HG03469 (cell line): Measurements from ENCODE around the gene PPM1J.
"Not testable (repeated sequence)": the region's sequence is repeated elsewhere in the genome, so short reads cannot be mapped to it uniquely, and the experiment has no call there.

Experiments
- ATAC-seq: cut with Tn5 transposase; IDR thresholded peaks from one replicate; pipeline ENCODE4 v1.9.1; 2021; ENCODE audit warnings: mild to moderate bottlenecking, moderate library complexity, moderate number of reproducible peaks; ENCODE audit not compliant: unreplicated experiment

Gene PPM1J

DNA sequence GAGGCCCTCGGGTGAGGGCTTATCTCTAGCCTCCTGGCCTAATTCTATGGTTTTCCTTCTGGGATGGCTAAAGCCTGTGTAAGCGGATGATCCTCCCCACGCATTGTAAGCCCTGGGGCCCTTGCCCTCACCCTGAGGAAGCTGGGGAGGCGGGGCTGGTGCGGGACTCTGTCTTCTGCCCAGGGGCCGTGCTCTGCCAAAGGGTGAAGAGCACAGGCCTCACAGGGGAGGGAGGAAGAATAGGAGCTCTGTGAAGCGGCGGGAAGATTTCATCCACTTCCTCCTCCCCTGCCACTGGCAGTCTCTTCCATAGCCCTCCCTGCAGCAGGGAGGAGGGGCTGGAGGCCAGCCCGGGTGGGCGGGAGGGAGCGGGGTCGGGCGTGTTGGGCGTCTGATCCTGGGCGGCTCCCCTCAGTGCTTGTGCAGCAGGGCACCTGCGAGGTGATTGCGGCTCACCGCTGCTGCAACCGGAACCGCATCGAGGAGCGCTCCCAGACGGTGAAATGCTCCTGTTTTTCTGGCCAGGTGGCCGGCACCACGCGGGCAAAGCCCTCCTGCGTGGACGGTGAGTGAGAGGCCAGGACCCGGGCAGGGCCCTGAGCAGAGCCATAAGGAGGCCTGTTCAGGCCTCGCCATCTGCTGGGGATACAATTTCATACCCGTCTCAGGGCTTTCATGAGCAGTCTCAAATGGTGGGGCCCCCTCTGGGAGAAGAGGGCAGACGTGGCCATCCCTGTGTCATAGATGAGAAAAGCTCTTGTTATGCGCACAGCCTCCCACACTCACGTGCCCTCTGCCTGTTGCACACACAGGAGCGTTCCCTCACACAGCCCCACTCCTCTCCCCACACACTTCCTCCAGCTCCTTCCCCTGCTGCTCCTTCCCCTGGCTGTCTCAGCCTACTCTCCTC lies 7.7 kb upstream of the PPM1J start:
- no peak for ATAC-seq

DNA sequence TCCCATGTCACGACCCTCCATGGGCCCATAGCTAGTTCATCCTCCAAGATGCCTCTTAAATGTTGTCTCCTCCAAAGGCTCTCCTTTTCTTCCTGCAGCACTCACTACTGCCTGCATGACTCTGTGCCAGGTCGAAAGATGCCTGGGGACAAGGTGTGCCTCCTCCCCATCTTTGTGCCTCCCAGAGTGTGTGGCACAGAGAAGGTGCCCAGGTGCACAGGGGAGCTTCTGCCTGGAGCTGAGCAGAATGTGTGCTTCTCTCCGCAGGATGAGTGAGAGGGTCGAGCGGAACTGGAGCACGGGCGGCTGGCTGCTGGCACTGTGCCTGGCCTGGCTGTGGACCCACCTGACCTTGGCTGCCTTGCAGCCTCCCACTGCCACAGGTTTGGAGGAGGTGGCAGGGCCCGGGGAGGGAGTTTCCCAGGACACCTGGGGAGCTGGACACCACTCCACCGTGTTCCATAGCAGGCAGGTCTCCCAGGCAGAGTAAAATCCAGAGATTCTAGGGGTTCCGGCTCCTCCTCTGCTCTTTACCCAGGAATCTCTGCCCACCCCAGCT lies 6.9 kb upstream of the PPM1J start:
- ATAC-seq = no peak

DNA sequence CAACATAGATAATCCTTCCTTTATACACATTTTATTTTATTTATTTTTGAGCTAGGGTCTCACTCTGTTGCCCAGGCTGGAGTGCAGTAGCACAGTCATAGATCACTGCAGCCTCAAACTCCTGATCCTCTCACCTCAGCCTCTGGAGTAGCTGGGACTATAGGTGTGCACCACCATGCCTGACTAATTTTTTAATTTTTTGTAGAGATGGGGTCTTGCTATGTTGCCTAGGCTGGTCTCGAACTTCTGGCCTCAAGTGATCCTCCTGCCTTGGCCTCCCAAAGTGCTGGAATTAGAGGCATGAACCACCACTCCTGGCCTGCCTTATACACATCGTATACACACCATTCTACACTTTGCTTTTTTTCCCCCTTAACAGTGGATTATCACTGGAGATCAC lies 6.2 kb upstream of the PPM1J start:
- not testable (repeated sequence) for ATAC-seq

DNA sequence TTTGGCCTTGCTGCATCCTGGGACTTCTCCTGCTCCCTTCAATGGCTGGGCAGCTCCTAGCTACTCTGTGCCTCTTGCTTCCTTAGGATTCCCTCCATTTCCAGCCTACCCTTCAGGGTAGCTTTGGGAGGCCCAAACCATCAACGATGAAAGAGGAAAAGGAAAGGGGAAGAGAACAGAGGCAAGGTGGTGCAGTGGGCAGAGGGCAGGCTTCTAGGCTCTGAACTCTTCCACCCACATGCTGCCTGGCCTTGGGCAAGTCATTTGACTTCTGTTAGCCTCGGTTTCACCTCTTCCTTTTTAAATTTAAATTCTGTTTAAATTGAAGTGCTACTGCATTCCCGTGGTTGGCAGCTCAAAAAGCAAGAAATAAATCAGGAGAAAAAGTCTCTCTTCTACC lies 5.7 kb upstream of the PPM1J start:
- ATAC-seq = no peak

DNA sequence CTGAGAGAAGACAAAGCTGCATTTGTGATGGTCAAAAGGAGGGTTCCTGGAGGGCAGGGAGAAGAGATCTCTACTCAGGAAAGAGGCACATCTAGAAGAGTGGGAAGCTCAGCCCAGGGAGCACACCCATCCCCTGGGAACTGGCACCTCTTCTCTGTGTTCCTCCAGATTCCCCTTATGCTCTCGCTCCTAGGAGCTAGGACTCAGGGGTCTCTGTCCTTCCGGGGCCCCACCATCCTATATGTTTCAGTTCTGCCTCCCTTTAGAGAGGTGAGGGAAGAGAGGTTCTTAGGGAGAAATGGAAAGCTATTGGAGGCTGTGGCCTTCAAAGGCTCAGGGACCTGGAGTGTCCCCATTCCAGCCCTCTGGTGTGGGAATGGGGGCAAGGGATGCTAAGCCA lies 4.6 kb upstream of the PPM1J start:
- ATAC-seq = no peak

DNA sequence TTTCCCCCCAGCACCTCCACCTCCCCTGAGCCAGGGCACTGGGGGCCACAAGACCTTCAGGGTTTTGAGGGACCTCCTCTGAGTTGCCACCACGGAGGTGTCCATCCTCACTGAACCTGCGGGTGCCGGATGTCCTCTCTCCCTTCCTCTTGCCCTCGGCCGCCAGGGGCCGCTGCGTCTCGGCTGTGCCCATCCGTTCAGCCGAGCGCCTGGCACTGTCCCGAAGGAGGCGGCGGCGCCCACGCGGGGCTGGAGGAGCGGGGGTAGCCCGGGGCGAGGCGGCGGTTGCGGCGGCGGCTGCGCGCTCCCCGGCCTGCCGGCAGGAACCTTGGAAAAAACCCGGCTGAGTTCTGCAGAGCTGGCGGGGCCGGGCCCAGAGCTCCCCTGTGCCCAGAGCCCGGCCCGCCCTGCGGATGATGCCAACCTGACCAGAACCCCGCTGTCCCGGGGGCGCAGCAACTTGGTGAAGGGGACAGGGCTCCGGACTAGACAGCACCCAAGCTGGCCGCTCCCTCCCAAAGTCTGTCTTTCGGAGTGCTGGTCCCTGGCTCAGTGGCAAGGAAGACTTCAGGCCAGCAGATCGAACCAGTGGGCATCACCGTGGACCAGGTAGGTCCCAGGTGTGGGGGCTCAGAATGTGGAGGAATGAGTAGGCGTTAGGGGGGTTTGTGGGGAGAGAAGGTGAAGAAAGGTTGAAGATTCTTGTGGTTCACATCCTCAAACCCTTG lies 3.7 kb upstream of the PPM1J start:
- no peak for ATAC-seq

DNA sequence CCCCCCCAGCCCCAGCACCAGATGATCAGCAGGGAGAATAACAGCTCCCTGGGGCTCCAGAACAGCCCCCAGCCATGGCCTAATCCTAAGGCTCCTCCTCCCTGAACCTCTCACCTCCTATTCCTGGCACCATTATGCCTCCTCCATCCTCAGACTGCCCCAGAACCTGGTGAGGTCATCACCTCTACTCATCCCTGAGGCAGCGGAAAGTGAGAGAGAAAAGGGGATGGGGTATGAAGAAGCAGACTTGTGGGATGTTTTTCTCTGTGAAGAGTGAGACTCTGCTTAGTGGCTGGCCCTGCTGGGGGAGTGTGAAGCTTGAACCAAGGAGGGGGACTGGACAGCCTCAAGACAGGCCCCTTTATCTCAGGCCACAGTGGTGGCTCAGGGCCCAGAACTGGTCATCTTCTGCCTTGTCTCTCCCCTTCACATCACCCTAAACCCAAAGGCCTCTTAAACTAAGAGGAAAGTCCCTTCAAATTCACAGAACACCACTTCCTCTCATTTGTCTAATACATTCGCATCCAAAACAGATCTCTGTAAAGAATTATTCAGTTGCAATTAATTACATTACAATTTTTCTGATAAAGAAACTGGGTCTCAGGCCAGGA lies 2.2 kb upstream of the PPM1J start:
- ATAC-seq = no peak

DNA sequence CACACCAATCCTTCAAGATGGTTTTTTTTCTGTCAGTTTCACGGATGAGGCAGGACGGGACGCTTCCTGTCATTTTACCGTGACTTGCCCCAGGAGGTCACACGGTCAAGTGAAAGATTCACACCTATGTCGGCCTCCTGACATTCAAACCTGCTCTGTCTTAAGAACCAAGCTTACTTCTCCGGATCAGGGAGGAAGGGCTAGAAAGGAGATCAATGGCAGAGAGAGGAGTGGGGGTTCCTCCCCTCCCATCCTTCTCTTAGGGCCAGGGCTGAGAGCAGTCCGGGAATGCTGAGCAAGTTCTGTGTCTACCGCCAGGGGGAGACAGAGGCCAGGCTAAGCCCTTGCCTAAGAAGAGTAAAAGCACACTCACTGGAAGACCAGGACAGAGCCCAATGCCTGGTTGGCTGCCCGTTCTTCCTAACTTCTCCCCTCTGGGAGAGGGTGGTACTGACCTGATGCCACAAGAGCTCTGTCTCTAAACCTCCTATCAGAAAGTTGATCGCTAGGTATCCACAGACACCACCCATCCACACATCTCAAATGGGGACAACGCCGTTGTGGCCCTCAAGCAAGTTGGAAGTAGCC lies 1.1 kb upstream of the PPM1J start:
- no peak for ATAC-seq

DNA sequence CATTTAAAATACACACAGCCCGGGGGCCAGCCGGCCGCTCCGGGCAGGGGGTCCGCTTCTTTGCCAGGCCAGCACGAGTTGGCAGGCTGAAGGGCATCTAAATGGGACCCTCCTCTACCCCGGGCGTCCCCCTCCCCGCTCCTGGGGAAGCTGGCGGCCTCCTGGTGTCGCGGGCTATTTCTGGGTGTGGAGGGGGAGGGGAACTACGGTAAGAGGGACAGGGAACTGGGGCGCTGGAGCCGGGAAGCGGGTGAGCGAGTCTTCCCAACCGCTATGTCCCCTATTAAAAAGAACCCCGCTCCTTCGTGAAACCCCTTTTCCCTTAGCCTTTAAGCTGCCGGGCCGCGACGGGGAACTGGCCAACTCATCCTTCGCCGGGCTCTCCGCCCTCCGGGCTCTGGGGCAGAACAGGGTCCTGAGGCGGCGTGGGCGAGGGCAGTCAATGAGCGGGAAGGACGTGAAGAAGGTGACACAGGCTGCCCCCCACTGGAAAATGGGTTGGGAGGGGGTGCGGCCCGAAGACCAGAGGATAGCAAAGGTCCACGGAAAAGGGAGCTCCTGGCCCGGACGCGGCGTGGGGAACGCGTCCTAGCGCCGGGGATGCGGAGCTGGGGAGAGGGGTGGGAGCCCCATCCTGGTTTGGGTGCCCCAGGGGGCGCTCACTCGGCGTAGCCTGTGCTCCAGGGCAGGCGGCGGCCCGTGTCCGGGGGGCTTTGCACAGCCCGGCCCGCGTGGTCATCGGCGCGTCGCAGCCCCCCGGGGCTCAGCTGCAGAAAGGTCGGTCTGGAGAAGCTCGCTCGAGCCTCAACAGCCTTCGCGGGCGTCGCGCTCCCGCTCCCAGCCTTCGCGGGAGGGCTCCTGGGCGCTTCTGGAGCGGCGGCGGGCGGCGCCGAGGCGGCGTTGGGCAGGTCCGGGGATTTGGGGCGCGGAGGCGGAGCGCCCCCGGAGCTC lies 544 bp downstream of the PPM1J start:
- ATAC-seq = no peak

DNA sequence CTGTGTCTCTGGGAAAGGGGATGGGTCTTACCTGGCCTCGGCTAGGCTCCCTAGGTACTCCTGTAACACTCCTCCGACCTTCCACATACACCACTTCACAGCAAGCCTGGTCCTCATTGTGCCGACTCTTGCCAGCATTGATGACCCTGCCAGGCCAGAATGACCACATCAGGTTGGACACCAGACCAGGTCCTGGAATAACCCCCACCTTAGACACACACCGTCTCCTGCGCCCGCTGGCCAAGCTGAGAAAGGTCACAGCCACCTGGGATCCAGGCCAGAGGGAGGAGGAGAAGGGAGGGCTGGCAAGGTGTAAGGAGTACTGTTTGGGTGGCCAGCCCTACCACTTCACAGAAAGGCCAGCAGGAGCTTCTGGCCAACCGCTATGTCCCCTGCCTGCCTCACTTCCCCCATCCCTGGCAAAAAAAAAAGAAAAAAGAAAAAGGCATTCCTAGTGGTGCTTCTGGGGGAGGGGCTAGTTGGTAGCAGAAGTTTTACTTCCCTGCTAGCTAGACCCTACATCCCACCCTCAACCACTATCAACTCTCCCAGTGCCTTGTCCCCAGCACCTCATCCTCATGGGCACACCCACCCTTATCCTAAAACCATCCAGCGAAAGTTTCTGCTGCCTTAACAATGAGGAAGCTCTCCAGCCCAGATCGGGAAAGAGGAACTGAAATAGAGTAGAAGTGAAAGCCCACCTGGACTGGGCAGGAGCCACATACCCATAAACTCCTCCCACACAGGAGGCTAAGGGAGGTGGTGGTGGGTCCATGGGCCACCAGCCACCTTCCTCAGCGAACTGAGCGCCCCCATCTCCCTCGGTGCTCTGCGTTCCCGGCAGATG lies 1.4 kb downstream of the PPM1J start:
- ATAC-seq = no peak

DNA sequence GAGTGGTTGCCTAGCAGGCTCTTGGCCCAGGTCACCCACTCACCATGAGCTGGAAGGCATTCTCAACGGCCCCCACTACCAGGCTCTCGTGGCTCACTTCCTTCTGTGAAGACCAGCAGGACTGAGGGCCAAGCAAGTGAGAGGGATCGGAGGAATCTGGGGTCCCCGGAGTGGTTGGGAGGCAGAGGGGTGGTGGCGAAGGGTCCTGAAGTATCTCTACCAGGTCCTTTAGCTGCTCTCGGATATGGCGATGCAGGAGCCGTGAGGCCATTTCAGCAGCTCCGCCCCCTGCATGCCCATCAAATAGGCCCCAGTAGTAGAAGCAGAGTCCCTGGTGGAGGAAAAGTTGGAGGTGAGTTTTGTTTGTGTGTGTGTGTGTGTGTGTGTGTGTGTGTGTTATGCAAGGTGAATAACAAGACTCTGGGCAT lies 2.4 kb downstream of the PPM1J start:
- ATAC-seq = no peak

DNA sequence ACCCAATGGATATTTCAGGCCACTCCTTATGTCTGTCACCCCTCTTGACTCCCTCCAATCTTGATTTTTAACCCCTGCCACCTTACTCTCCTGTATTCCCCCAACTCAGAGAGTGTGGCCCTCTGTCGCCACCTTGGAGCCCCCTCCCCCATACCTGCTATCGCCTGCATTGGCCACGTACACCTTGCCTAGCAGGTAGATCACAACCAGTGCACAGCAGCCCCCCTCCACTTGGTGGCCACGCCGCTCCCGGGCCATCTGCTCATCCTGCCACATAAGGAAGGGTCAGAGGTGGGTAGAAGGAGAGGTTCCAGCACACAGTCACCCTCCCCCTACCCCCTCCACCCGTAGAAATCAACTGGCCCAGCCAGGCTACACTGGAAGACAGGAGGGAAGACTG lies 2.9 kb downstream of the PPM1J start:
- ATAC-seq = no peak

DNA sequence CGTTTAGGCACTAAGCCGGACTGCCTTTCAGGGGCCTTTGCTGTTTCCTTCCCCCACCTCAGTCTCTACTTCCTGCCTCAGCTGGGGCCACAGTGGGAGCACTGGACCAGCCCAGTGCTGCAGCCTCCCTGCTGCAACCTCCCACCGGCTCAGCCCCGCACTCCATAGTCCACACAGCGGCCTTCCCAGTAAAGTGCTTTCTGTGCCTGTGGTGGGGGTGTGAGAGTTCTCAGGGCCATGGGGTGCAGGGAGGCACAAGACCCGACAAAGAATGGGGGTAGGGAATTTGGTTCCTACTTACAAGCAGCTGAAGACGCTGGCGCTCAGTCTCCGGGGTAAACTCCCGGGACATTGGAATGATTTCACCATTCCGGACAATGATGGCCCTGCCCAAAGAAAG lies 3.5 kb downstream of the PPM1J start:
- ATAC-seq = no peak

DNA sequence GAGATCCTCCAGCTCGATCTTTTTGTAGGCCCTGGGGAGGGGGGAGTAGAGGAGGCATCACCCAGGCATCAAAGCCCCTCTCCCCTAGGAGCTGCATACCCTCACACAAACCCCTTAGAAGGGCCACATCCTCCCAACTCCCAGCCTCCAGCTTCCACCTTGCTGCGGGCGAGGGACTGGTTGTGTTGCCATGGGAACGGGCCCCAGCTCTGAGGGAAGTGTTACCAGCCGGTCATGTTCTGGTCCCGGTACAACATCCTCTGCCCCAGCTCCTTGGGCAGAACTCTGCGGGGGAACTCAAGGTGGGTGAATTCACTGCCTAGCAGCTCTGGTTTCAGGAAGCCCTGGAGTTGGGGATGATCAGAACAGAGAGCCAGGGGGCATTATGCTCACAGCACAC lies 4.1 kb downstream of the PPM1J start:
- no peak for ATAC-seq

DNA sequence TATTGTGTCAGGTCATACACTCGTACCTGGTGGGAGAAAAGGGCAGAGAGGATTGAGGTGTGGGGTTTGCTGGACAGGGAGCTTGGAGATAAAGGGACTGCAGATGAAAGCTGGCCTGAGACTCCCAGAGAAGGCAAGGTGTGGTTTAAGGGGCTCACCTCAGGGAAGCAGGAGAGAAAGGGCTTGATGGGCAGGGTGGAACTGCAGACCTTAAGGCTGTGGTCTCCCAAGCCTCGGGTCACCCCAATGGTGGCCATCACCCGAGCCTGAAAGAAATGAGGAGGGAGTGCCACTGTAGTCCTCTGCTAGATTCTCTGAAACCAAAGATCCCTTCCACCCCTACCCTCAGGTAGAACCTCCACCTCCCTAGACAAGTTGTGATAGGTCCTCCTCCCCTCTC lies 4.5 kb downstream of the PPM1J start:
- ATAC-seq = no peak

DNA sequence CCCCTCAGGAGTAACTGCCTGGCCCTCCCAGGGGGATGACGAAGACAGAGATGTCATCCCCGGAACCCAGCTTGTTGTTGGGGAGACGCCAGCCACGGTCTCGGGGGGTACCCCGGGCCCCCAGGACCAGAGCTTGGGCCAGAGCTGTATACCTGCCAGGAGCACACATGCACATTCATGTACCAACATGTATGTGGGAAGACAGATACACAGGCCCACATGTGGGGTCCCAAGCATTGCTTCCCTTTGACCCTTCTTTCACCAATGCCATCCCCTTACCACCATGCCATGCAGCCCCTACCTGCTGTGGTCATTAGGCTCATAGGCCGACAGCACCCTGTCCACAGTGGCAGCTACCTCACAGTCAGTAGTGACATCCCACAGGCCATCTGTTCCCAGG lies 5.0 kb downstream of the PPM1J start:
- no peak for ATAC-seq

DNA sequence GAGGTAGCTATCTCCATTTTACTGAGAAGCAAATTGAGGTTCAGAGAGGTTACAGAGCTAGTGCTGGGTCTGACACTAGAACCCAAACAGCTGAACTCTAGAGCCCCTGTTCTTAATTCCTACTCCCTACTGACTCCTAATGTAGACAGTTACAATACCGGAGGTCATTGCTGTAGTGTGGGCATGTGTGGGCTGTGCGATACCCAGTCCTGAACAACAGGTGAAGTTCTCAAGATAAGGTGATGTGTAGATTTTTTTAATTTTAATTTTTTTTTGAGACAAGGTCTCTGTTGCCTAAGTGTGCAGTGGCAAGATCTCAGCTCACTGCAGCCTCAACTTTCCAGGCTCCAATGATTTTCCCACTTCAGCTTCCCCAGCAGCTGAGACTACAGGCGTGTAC lies 6.6 kb downstream of the PPM1J start:
- no peak for ATAC-seq

DNA sequence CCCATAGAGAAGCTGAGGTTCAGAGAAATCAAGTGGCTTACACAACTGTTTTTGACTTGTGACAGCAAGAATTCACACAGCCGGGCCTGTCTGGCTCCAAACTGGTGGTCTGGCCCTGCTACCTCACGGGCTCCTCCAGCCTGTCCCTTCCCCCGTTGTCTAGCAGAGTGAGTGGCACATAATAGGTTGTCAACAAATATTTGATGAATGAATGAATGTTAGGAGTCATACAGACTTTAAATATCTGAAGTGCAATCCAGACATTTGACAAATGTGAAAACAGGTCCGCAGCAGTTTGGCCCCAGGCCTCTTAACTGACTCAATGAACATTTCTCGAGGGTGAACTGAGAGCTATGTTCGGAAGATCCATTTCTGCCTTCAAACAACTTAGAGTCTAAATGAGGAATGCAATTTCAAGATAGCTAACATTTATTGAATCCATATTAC lies 7.1 kb downstream of the PPM1J start:
- no peak for ATAC-seq
